Stomach (tissue), 4 donors: Measurements from ENCODE around the gene CMTM6.

ENCODE experiments used
- EP300 ChIP-seq: sonication (generic); formaldehyde crosslinking; IDR thresholded peaks from one replicate; pipeline ENCODE4 v1.6.1; 2017; ENCODE audit warnings: antibody characterized with exemption
- POLR2AphosphoS5 ChIP-seq, 3 donors: sonication (generic); formaldehyde crosslinking; IDR thresholded peaks; one replicate each; pipeline ENCODE4 v1.6.1; 2016; ENCODE audit warnings: antibody characterized with exemption in 3 of 3
- TF ChIP-seq, protein P1 (sequence below), 7 experiments: fragments of 450-650 bp in 4 of 7; fragments of 200-600 bp in 3 of 7; sonication (generic) in 3 of 7; IDR thresholded peaks; one replicate each; pipeline ENCODE4 v1.5.1; 2016 to 2019; ENCODE audit warnings: antibody characterized with exemption in 7 of 7, control low read depth in 2 of 7, mild to moderate bottlenecking in 1 of 7

DNA sequence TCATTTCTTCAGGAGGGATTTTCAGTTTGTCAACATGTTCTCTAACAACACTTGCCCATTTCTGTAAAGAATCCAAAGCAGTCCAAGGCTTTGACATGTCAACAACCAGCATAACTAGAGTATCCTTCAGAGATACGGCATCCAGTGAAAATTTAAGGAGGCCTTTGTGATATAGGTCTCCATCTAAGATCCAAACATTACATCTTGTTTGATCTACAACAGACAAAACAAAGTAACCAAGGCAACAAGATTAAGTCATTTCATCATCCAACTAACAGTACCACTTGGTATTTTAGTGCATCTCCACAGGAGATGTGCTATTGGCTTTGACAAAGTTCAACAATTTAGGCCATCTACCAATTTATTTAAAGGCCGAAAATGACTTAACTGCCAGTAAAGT, 42.2 kb upstream of the CMTM6 start:
- TF ChIP-seq, protein P1, sequence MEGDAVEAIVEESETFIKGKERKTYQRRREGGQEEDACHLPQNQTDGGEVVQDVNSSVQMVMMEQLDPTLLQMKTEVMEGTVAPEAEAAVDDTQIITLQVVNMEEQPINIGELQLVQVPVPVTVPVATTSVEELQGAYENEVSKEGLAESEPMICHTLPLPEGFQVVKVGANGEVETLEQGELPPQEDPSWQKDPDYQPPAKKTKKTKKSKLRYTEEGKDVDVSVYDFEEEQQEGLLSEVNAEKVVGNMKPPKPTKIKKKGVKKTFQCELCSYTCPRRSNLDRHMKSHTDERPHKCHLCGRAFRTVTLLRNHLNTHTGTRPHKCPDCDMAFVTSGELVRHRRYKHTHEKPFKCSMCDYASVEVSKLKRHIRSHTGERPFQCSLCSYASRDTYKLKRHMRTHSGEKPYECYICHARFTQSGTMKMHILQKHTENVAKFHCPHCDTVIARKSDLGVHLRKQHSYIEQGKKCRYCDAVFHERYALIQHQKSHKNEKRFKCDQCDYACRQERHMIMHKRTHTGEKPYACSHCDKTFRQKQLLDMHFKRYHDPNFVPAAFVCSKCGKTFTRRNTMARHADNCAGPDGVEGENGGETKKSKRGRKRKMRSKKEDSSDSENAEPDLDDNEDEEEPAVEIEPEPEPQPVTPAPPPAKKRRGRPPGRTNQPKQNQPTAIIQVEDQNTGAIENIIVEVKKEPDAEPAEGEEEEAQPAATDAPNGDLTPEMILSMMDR (IDR thresholded peaks at IDR 0.05) = no peak
- TF ChIP-seq EP300 (no peak), POLR2AphosphoS5 (IDR thresholded peaks at IDR 0.05) (no peak)
